SJSA1 (cell line): Measurements from ENCODE around the gene ZBTB20. TPM values are rescaled to one million over a fixed set of nuclear protein-coding genes. Genes with fewer than 3 reads are reported as not detected.

Source experiments
- DNase-seq, 2 experiments: peaks; one replicate each; pipeline ENCODE4 v3.0.0-alpha.2; 2015 to 2020; ENCODE audit warnings: low spot score in 2 of 2, low read depth in 1 of 2
- H3K27ac ChIP-seq: fragments of 250-450 bp; sonication (Bioruptor Pico); 2 replicates; pipeline ENCODE4 v1.5.1; 2020; ENCODE audit warnings: mild to moderate bottlenecking, moderate library complexity
- H3K27me3 ChIP-seq: fragments of 250-450 bp; sonication (Bioruptor Pico); replicated peaks from 2 replicates; pipeline ENCODE4 v1.5.1; 2020; ENCODE audit warnings: mild to moderate bottlenecking, moderate library complexity
- H3K36me3 ChIP-seq: fragments of 250-450 bp; sonication (Bioruptor Pico); 2 replicates; pipeline ENCODE4 v1.5.1; 2020; ENCODE audit warnings: mild to moderate bottlenecking
- H3K4me1 ChIP-seq: fragments of 250-450 bp; sonication (Bioruptor Pico); replicated peaks from 2 replicates; pipeline ENCODE4 v1.6.1; 2021; ENCODE audit warnings: mild to moderate bottlenecking
- H3K4me3 ChIP-seq: fragments of 250-450 bp; sonication (Bioruptor Pico); 2 replicates; pipeline ENCODE4 v1.5.1; 2020; ENCODE audit warnings: mild to moderate bottlenecking
- H3K9me3 ChIP-seq: fragments of 250-450 bp; sonication (Bioruptor Pico); replicated peaks from 2 replicates; pipeline ENCODE4 v1.5.1; 2020; ENCODE audit warnings: mild to moderate bottlenecking
- total RNA-seq: library from RNA; depleted of rRNA; stranded (reverse); fragments of >200 nt; shearing (Covaris generic); gene quantifications from 2 replicates; pipeline ENCODE4 v1.2.3, GENCODE V29; 2014

Gene ZBTB20
- total RNA-seq, 1 experiment from 2014 or later = 18.2 TPM

DNA sequence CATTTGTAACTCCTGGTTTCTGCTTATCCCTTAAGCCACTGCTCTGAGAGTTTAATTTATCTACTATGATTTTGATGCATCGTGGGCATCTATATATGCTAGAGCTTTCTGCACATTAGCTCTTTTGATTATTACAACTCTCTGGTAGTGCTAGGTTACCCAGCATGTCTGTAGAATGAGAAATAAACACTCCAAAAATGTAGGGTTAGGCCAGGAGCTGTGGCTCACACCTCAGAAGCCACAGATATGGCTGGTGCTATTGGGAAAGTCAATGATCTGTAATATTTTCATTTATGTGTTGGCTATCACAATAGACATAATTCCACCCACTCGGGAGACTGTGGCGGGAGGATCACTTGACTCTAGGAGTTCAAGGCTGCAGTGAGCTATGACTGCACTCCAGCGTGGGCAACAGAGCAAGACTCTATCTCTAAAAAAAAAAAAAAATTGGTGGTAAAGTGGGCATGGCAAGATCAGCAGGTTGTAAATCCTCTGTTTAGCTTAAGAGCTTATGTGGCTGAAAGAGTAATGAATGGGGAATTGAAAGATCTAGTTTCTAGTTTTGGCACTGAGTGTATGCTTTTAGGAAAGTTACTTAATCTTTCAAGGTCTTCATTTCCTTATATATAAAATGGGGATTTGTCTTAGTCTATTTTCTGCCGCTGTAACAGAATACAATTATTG is 847.0 kb downstream of the ZBTB20 start:
- no peak for DNase-seq
- Histone ChIP-seq H3K36me3 (no peaks in the 10 kb centered on the region), H3K4me3 (no peak overlapping the region), H3K27ac (no peak overlapping the region), H3K9me3 (no peaks in the 10 kb centered on the region), H3K27me3 (no peaks in the 10 kb centered on the region), H3K4me1 (no peaks in the 10 kb centered on the region)

DNA sequence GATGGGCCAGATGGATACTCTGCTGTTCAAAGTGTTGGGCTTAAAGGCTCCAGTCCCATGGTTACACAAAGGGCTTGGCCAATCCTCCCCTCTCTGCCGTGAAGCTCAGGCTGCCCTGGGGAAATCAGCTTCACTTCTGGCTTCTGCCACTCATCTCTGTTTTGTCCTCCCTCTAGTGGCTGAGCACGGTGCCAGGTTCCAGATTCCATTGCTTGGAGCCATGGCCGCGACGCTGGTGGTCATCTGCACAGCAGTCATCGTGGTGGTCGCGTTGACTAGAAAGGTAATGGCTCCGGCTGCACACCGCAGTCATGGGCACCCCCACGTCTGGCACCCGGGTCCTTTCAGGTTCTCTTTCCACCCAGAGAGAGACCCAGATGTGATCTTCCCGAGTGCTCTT is 847.7 kb downstream of the ZBTB20 start:
- Histone ChIP-seq H3K9me3 (no peaks in the 10 kb centered on the region), H3K27me3 (no peaks in the 10 kb centered on the region), H3K4me1 (no peaks in the 10 kb centered on the region), H3K27ac (no peak overlapping the region), H3K36me3 (no peaks in the 10 kb centered on the region), H3K4me3 (no peak overlapping the region)
- no peak for DNase-seq

DNA sequence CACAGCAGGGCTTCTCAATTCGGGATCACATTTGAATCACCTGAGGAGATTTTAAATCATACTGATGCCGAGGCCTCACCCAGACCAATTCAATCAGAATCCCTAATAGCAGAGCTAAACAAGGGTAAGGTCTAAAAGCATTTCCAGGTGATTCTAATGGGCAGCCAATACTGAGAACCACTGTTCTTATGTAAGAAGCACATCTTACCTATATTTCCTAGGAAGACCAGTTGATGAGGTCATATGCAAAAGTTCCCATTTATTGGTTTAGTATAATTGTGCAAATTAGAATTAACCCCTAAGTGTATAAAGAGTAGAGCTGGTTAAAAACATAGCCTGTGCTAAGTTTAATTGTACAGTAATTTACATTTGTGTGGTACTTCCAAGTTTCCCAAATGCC is 851.1 kb downstream of the ZBTB20 start:
- peaks cover 2% of the 10 kb centered on the region; the same call in 1 of the 2 replicates for H3K4me1 ChIP-seq
- no peak overlapping the region for H3K27ac ChIP-seq
- DNase-seq = no peak
- no peak overlapping the region for H3K4me3 ChIP-seq
- no peaks in the 10 kb centered on the region for H3K36me3 ChIP-seq
- no peaks in the 10 kb centered on the region for H3K9me3 ChIP-seq
- no peaks in the 10 kb centered on the region for H3K27me3 ChIP-seq

DNA sequence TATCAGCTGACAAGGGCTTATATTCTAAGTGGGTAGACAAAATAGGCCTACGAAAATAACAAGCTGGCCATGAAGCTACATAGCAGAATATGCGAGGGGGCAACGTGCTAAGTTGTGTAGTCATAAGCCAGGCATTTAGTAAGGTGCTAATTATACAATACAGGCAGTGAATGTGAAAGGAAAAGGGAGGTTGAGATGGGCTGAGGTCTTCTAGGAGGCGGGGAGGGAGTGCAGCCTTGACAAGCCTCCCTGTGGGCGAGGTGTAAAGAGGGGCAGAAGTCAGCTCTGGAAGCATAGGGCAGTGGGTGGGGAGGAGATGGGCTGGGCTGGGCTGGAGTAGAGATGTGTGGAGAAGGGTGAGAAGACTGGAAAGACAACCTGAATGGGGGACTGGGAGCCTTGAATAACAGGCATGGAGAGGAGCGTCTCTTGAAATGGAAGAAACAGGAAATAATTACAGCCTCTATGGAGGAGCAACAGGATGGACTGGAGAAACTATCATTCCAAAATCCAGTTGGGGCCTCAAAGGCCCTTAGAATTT is 852.1 kb downstream of the ZBTB20 start:
- no peak overlapping the region for H3K27ac ChIP-seq

DNA sequence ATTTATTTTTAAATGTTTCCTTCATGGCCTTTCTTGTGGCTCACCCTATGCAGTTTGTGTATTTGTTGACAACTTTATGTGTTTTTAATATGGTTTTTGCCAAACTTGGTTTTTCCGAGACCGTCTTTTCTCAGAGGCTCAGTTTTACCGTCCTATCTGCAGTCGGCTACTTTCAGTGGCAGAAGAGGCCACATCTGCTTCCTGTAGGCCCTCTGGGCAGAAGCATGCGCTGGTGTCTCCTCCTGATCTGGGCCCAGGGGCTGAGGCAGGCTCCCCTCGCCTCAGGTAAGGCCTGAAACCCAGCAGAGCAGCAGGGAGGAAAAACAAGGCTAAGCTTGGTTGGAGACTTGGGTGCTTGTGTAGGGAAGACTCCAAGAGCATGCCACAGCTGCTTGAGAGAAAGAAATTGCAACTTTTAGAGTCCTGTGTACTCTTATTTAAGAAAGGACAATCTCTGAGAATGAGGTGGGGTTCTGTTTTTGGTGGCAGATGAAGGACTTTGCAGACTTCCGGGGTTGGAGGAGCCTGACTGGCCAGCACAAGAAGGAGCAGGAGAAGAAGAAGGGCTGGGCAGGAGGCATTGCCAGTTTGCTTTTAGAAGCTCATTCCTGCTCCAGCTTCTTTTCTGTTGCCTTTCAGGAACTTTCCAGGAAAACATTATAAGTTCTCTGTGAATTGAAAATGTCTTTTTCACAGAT is 853.1 kb downstream of the ZBTB20 start, which contains the start of gene TIGIT:
TIGIT (plus strand) TSS at position 191 of the 698 bp plus-strand sequence; CDS start at position 225, 34 bp downstream.
- Histone ChIP-seq H3K27ac (no peak within 1 kb of the TSS), H3K4me1 (peaks cover 3% of the 10 kb centered on the region; the same call in 1 of the 2 replicates), H3K36me3 (no peaks in the 10 kb centered on the region)

More for the DNA sequence above, 852.1 kb downstream of the ZBTB20 start:
- Histone ChIP-seq H3K36me3 (no peaks in the 10 kb centered on the region), H3K4me1 (peaks cover 3% of the 10 kb centered on the region; the same call in 1 of the 2 replicates), H3K9me3 (no peaks in the 10 kb centered on the region), H3K27me3 (no peaks in the 10 kb centered on the region), H3K4me3 (no peak overlapping the region)
- DNase-seq = no peak

DNA sequence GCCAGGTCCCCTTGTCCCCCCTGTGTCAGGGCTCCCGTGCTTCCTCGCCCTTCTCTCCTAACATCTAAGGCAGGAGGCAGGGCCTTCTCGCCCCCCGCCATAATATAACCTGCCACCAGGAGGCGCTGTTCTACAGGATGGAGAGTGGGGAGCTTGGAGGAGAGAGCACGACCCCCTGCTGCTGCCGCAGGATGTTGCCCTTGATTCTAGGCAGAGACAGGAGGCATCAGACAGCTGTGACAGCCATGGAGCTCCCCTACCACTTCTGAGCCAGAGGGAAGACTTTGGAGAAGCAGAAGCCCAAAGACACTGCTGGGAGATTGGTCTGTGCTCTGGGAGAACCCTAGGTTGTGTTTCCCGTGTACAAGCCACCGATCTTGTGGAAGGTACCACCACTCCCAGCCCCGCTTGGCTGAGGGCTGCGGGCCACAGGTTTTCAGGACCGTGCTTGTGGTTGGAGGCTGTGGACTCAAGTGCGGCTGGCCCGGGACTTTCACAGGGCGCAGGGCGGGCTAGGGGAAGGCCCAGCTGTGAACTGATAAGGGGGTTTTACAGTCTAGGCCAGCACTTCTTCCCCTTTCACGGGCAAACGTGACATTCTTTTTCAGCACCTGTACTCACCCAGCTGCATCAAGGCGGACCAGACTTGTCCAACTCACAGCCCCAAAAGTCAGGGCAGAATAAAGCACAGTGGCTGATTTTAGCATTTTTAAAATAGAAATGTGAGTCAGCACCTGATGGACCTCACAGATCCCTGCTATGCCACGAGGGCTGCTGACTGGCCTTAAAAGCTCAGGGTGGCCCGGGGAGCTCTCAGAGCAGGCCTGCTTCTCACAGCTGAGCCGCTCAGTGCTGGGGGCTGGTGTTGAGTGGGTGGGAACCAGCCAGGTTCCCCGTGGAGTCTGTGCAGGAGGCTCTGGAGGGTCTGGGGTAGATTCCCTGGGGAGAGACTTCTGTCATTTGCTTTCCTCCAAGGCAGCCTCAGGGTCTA is 855.9 kb downstream of the ZBTB20 start:
- H3K4me3 ChIP-seq = no peak overlapping the region
- no peaks in the 10 kb centered on the region for H3K27me3 ChIP-seq
- no peak overlapping the region for H3K27ac ChIP-seq
- peak; percentile 49 to 71 for DNase-seq
- H3K9me3 ChIP-seq = no peaks in the 10 kb centered on the region
- H3K4me1 ChIP-seq = peaks cover 3% of the 10 kb centered on the region; the same call in 1 of the 2 replicates
- H3K36me3 ChIP-seq = no peaks in the 10 kb centered on the region

More for the DNA sequence above, 853.1 kb downstream of the ZBTB20 start, which contains the start of gene TIGIT:
- DNase-seq = no peak
- Histone ChIP-seq H3K27me3 (no peaks in the 10 kb centered on the region), H3K4me3 (no peak within 1 kb of the TSS), H3K9me3 (no peaks in the 10 kb centered on the region)

DNA sequence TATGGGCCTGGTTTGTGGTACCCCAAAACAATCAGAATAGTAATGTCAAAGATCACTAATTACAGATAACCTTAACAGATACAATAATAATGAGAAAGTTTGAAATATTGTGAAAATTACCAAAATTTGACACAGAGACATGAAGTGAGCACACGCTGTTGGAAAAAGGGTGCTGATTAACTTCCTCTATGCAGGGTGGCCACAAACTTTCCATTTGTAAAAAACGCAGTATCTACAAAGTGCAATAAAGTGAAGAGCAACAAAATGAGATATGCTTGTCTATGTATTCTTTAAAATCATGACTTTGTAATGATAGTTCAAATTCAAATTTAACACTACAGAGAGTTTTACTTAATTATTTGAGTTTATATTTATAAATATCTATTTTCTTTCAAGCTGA is 860.8 kb downstream of the ZBTB20 start:
- no peak for DNase-seq
- H3K27me3 ChIP-seq = no peaks in the 10 kb centered on the region

DNA sequence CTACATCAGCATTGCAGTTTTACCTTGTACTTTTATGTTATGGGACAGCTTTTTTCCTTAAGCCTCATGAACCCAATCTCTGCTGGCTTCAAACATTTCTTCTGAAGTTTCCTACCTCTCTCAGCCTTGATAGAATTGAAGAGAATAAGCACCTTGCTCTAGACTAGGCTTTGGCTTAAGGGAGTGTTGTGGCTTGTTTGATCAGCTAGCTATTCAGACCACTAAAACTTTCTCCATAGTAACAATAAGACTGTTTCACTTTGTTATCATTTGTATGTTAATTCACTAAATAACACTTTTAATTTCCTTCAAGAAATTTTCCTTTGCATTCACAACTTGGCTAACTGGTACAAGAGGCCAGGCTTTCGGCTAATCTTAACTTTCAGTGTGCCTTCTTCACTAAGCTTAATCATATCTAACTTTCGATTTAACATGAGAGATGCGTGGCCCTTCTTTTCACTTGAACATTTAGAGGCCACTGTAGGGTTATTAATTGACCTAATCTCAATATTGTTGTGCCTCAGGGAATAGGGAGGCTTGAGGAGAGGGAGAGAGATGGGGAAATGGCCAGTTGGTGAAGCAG is 861.3 kb downstream of the ZBTB20 start:
- H3K27me3 ChIP-seq = no peaks in the 10 kb centered on the region
- H3K9me3 ChIP-seq = no peaks in the 10 kb centered on the region
- DNase-seq = no peak
- no peaks in the 10 kb centered on the region for H3K4me1 ChIP-seq
- H3K36me3 ChIP-seq = no peaks in the 10 kb centered on the region
- no peak overlapping the region for H3K27ac ChIP-seq
- no peak overlapping the region for H3K4me3 ChIP-seq

More for the DNA sequence above, 860.8 kb downstream of the ZBTB20 start:
- Histone ChIP-seq H3K9me3 (no peaks in the 10 kb centered on the region), H3K4me3 (no peak overlapping the region), H3K27ac (no peak overlapping the region), H3K4me1 (peaks cover 3% of the 10 kb centered on the region; the same call in 1 of the 2 replicates), H3K36me3 (no peaks in the 10 kb centered on the region)

DNA sequence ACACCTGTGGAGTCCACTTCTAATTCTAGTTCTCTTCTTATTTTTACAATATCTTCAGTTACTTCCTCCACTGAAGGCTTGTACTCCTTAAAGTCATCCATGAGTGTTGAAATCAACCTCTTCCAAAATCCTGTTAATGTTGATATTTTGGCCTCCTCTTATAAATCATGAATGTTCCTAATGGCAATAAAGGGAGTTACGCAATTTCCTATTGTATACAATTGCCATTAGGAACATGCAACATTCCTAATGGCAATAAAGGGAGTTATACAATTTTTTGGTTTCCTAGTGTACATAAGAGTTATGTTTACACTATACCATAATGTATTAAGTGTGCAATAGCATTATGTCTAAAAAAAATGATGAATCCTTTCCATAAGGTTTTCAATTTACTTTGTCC is 862.4 kb downstream of the ZBTB20 start:
- Histone ChIP-seq H3K27me3 (no peaks in the 10 kb centered on the region), H3K36me3 (no peaks in the 10 kb centered on the region), H3K27ac (no peak overlapping the region), H3K4me3 (no peak overlapping the region), H3K4me1 (no peaks in the 10 kb centered on the region), H3K9me3 (no peaks in the 10 kb centered on the region)
- DNase-seq = no peak
